H1 (cell line): ENCODE data around the gene ANKRD13B. TPM values are rescaled to one million over a fixed set of nuclear protein-coding genes. Genes with fewer than 3 reads are reported as not detected.

Source experiments
- CTCF ChIA-PET: fragments of 300-600 bp; sonication (Branson Sonifier 250); formaldehyde crosslinking; loops from one replicate; lab custom pipeline; 2021; ENCODE audit not compliant: partially characterized antibody; lab: Charles Lee
- POLR2A ChIA-PET: fragments of 300-600 bp; sonication (Branson Sonifier 250); formaldehyde crosslinking; loops from one replicate; lab custom pipeline; 2021; ENCODE audit warnings: inconsistent platforms; ENCODE audit not compliant: partially characterized antibody; lab: Charles Lee
- DNase-seq, 2 experiments: peaks; one replicate each; pipeline versions ENCODE4 v3.0.0 to v3.0.0-alpha.2; 2010 to 2022; ENCODE audit warnings: low spot score in 2 of 2, low read depth in 1 of 2, mixed read lengths in 1 of 2
- FAIRE-seq: peaks from 2 replicates; lab custom pipeline; 2011; peaks lifted over from hg19 to GRCh38; lab: Jason Lieb, UNC
- H2AFZ ChIP-seq: 2 replicates; pipeline ENCODE4 v1.8.1; 2012; ENCODE audit warnings: low read length, inconsistent platforms
- H2AK5ac ChIP-seq: 2 replicates; pipeline ENCODE4 v1.6.1; 2013; ENCODE audit warnings: low read depth, low read length
- H2BK120ac ChIP-seq: replicated peaks from 2 replicates; pipeline ENCODE3; 2013; ENCODE audit warnings: low read depth, low read length, inconsistent platforms
- H2BK12ac ChIP-seq: 2 replicates; pipeline ENCODE4 v1.6.1; 2013; ENCODE audit warnings: low read depth, low read length
- H2BK15ac ChIP-seq: 2 replicates; pipeline ENCODE4 v1.6.1; 2013; ENCODE audit warnings: low read length
- H2BK20ac ChIP-seq: 2 replicates; pipeline ENCODE4 v1.6.1; 2013; ENCODE audit warnings: low read length
- H2BK5ac ChIP-seq: 2 replicates; pipeline ENCODE4 v1.6.1; 2013; ENCODE audit warnings: low read depth, low read length
- H3K14ac ChIP-seq: 2 replicates; pipeline ENCODE4 v1.6.1; 2013; ENCODE audit warnings: inconsistent platforms; ENCODE audit not compliant: insufficient read length
- H3K18ac ChIP-seq: 2 replicates; pipeline ENCODE4 v1.6.1; 2013; ENCODE audit warnings: low read length; ENCODE audit errors: extremely low read depth
- H3K23ac ChIP-seq: 2 replicates; pipeline ENCODE4 v1.6.1; 2013; ENCODE audit warnings: inconsistent platforms; ENCODE audit not compliant: insufficient read length
- H3K23me2 ChIP-seq: 2 replicates; pipeline ENCODE4 v1.6.1; 2013; ENCODE audit warnings: low read depth, low read length
- H3K27ac ChIP-seq: 2 replicates; pipeline ENCODE4 v1.6.1; 2011; ENCODE audit warnings: low read depth, low read length, inconsistent platforms
- H3K27me3 ChIP-seq, 4 experiments: replicated peaks in 1 of 4; 1 replicate in 1 of 4; 2 replicates in 3 of 4; pipeline versions ENCODE4 v1.6.1 to v1.8.1; 2011 to 2013; ENCODE audit warnings: low read length in 3 of 4, mild to moderate bottlenecking in 3 of 4, inconsistent platforms in 2 of 4, mixed read lengths in 2 of 4, moderate library complexity in 1 of 4; ENCODE audit not compliant: control insufficient read depth in 3 of 4, insufficient read depth in 3 of 4; ENCODE audit errors: extremely low read depth in 1 of 4
- H3K36me3 ChIP-seq, 4 experiments: 2 replicates each; pipeline versions ENCODE4 v1.6.1 to v1.8.1; 2011 to 2013; ENCODE audit warnings: mild to moderate bottlenecking in 4 of 4, low read length in 3 of 4, moderate library complexity in 2 of 4, control low read depth in 1 of 4, inconsistent platforms in 1 of 4; ENCODE audit not compliant: insufficient read depth in 4 of 4, control insufficient read depth in 2 of 4
- H3K4ac ChIP-seq: replicated peaks from 2 replicates; pipeline ENCODE3; 2013; ENCODE audit warnings: low read length, low read depth, mixed read lengths, inconsistent platforms; ENCODE audit not compliant: insufficient read length
- H3K4me1 ChIP-seq, 4 experiments: replicated peaks in 1 of 4; 1 replicate in 1 of 4; 2 replicates in 3 of 4; pipeline versions ENCODE4 v1.6.1 to v1.8.1; 2011 to 2013; ENCODE audit warnings: low read length in 3 of 4, inconsistent platforms in 2 of 4, mixed read lengths in 1 of 4; ENCODE audit not compliant: insufficient read depth in 4 of 4, control insufficient read depth in 3 of 4
- H3K4me2 ChIP-seq, 2 experiments: 2 replicates each; pipeline versions ENCODE4 v1.6.1 to v1.8.1; 2011 to 2013; ENCODE audit warnings: low read depth in 2 of 2, low read length in 2 of 2, control low read depth in 1 of 2, inconsistent platforms in 1 of 2, mild to moderate bottlenecking in 1 of 2; ENCODE audit not compliant: insufficient read depth in 1 of 2
- H3K4me3 ChIP-seq, 4 experiments: fragments of 200-600, 300-600 bp in 1 of 4; sonication (generic), shearing (Covaris generic), sonication (Bioruptor Twin) in 1 of 4; 2 replicates each; pipeline versions ENCODE4 v1.5.1 to v1.8.1; 2011 to 2016; ENCODE audit warnings: low read length in 4 of 4, low read depth in 3 of 4, control low read depth in 2 of 4, inconsistent platforms in 2 of 4, mild to moderate bottlenecking in 2 of 4, mixed read lengths in 1 of 4, moderate library complexity in 1 of 4; ENCODE audit not compliant: insufficient read depth in 2 of 4; ENCODE audit errors: extremely low read depth in 1 of 4
- H3K56ac ChIP-seq: replicated peaks from 2 replicates; pipeline ENCODE3; 2013; ENCODE audit warnings: low read depth, mild to moderate bottlenecking, mixed read lengths, low read length, inconsistent platforms; ENCODE audit not compliant: insufficient read length
- H3K79me1 ChIP-seq: 2 replicates; pipeline ENCODE4 v1.6.1; 2013; ENCODE audit warnings: low read depth, low read length, control low read depth
- H3K79me2 ChIP-seq, 2 experiments: 2 replicates each; pipeline versions ENCODE4 v1.6.1 to v1.8.1; 2012 to 2013; ENCODE audit warnings: low read length in 2 of 2, mild to moderate bottlenecking in 2 of 2, inconsistent platforms in 1 of 2; ENCODE audit not compliant: insufficient read depth in 2 of 2, control insufficient read depth in 1 of 2
- H3K9ac ChIP-seq, 4 experiments: replicated peaks in 1 of 4; 1 replicate in 1 of 4; 2 replicates in 3 of 4; pipeline versions ENCODE4 v1.6.1 to v1.8.1; 2011 to 2013; ENCODE audit warnings: low read depth in 3 of 4, low read length in 3 of 4, control low read depth in 2 of 4, mild to moderate bottlenecking in 2 of 4, moderate library complexity in 2 of 4, inconsistent platforms in 1 of 4; ENCODE audit errors: extremely low read depth in 1 of 4
- H3K9me3 ChIP-seq, 2 experiments: 2 replicates each; pipeline versions ENCODE4 v1.6.1 to v1.8.1; 2012 to 2013; ENCODE audit warnings: mild to moderate bottlenecking in 2 of 2, moderate library complexity in 2 of 2, control low read depth in 1 of 2, inconsistent platforms in 1 of 2, low read depth in 1 of 2, low read length in 1 of 2, mixed read lengths in 1 of 2; ENCODE audit not compliant: insufficient read depth in 2 of 2
- H4K20me1 ChIP-seq, 2 experiments: replicated peaks in 1 of 2; 2 replicates each; pipeline versions ENCODE3 to v1.8.1; 2011 to 2013; ENCODE audit warnings: inconsistent platforms in 2 of 2, low read length in 2 of 2, mild to moderate bottlenecking in 1 of 2; ENCODE audit not compliant: insufficient read depth in 2 of 2, control insufficient read depth in 1 of 2
- H4K5ac ChIP-seq: 2 replicates; pipeline ENCODE4 v1.6.1; 2013; ENCODE audit warnings: low read length, low read depth, mixed read lengths, inconsistent platforms; ENCODE audit not compliant: insufficient read length
- H4K8ac ChIP-seq: 2 replicates; pipeline ENCODE4 v1.8.0; 2013; ENCODE audit warnings: mild to moderate bottlenecking, moderate library complexity, low read length, inconsistent platforms; ENCODE audit not compliant: insufficient read depth; ENCODE audit errors: extremely low read depth
- H4K91ac ChIP-seq: replicated peaks from 2 replicates; pipeline ENCODE3; 2013; ENCODE audit warnings: low read length, mixed read lengths, inconsistent platforms; ENCODE audit not compliant: insufficient read length
- ATF3 ChIP-seq: IDR thresholded peaks from 2 replicates; pipeline ENCODE4 v1.6.1; 2011; ENCODE audit warnings: low read depth, mild to moderate bottlenecking, low read length; ENCODE audit not compliant: insufficient read depth
- HDAC2 ChIP-seq, 2 experiments: fragments of 300-600 bp in 1 of 2; sonication (generic) in 1 of 2; IDR thresholded peaks; 2 replicates each; pipeline ENCODE4 v1.6.1; 2011 to 2012; ENCODE audit warnings: low read depth in 2 of 2, low read length in 2 of 2, mild to moderate bottlenecking in 2 of 2, moderate library complexity in 2 of 2, borderline replicate concordance in 1 of 2, inconsistent platforms in 1 of 2
- JUN ChIP-seq: IDR thresholded peaks from 2 replicates; pipeline ENCODE4 v1.6.1; 2011; ENCODE audit warnings: low read depth, mild to moderate bottlenecking, improper control_type of control experiment, low read length
- KDM5A ChIP-seq: fragments of 200-600 bp; IDR thresholded peaks from 2 replicates; pipeline ENCODE4 v1.7.1; 2012; ENCODE audit warnings: mild to moderate bottlenecking, low read length, inconsistent platforms, mixed read lengths
- POLR2AphosphoS5 ChIP-seq: IDR thresholded peaks from 2 replicates; pipeline ENCODE4 v1.6.1; 2011; ENCODE audit warnings: low read depth, low read length
- POU5F1 ChIP-seq: IDR thresholded peaks from 2 replicates; pipeline ENCODE4 v1.6.1; 2011; ENCODE audit warnings: low read depth, mild to moderate bottlenecking, low read length, moderate library complexity
- WGBS, 2 experiments: shearing (Covaris generic) in 1 of 2; methylation state at CpG; one replicate each; pipeline versions ENCODE4 v1.1.6 to v1.1.7; 2013 to 2015; ENCODE audit warnings: low lambda C conversion rate in 2 of 2, mixed read lengths in 2 of 2, inconsistent platforms in 1 of 2, low coverage in 1 of 2, missing lambda C conversion rate in 1 of 2; ENCODE audit not compliant: insufficient replicate concordance in 2 of 2, insufficient coverage in 1 of 2, insufficient read length in 1 of 2; ENCODE audit errors: extremely low coverage in 1 of 2, missing lambda C conversion rate in 1 of 2; 5-methylcytosine and 5-hydroxymethylcytosine counted together
- polyA plus RNA-seq, 7 experiments: library from polyadenylated mRNA; depleted of rRNA in 3 of 7; stranded (reverse) in 5 of 7; unstranded in 2 of 7; fragments of >200 nt in 5 of 7; fragments of 200-250 nt in 2 of 7; gene quantifications; 1 replicate in 5 of 7; 2 replicates in 1 of 7; 4 replicates in 1 of 7; pipeline versions ENCODE4 v1.2.1 to v1.2.3, GENCODE V29; 2011 to 2013; ENCODE audit warnings: missing spikeins in 2 of 7, mixed read lengths in 2 of 7
- total RNA-seq: library from RNA; stranded (reverse); fragmentation: NEBNext Ultra II Directional; extraction: Animal tissue kit (Norgen Biotek cat#: 25700); gene quantifications from 2 replicates; pipeline ENCODE4 v1.2.1, GENCODE V29; 2021

ANKRD13B gene
- total and polyA plus RNA-seq, 2 of the 8 experiments (the other 6 are each of a cell fraction or from before 2014, with no cell fraction given), result 16.4 to 48.5 TPM

DNA sequence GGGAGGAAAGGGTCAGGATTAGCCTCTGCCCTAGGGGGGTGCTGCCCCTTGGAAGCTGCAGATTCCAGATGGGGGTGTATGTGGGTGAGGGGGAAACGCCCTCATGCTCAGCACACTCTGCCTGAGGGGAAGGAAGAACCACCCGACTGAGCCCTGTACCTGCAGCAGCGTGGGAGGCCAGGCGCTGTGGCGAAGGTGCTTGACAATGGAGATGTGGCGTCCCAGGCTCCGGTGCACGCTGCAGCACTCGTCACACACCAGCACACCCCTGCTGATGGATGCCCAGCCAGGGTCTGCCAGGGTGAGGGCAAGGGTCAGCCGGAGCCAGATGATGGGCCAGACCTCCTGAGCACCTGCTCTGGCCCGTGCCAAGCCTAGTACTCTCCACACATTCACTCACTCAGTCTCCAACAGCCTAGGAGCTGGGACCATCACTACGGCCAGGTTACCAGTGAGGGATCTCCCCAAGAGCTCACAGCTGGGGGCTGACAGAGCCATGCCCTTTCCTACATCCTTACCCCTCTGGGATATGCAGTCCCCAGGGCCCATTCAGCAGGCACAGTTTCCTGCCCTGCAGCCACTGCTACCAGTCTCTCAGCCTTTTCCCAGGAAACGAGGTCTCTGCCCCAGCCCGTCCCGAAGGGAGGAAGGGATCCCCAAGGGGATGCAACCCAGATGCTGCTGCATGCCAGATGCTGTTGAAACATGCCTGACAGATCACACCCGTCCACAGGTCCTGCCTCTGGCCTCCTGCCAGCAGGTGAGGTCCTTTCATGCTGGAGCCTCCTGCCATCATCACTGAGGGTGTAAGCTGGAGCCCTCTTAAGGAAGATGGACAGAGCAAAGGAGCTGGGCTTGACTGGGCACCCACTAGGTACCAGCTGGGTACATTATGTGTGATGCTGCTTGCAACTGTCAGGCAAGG lies 9.3 kb upstream of the ANKRD13B start:
- H3K4me2 ChIP-seq, result 0 out of 4 replicates have a peak overlapping the region, but pooled peaks of 1 of the 2 experiments have one; percentile 2
- FAIRE-seq (no peak), DNase-seq (no peak)
- POLR2A ChIA-PET, result interaction anchor here (1.0 to 5.1 kb wide), 2 partner anchors 8 to 9 kb away, joined by 3 to 19 read pairs; partner anchors contain the start of gene ANKRD13B
- TF ChIP-seq JUN (no peak), POU5F1 (no peak), KDM5A (no peak), POLR2AphosphoS5 (no peak), ATF3 (no peak), HDAC2 (IDR thresholded peaks at IDR 0.05; ENCODE audit: borderline replicate concordance in 1 of 2, low read depth in 2 of 2, low read length in 2 of 2) (no peak)
- peaks cover 0 to 6% (median 4%) of the 10 kb centered on the region in 4 experiments; a peak in 2 of 8 replicates for H3K36me3 ChIP-seq
- no peak overlapping the region for H2AFZ ChIP-seq
- H3K27me3 ChIP-seq, result no peaks in the 10 kb centered on the region
- H3K79me2 ChIP-seq, result peaks cover 0 to 39% of the 10 kb centered on the region in 2 experiments; a peak in 2 of 4 replicates
- peaks cover 7 to 24% (median 19%) of the 10 kb centered on the region in 4 experiments for H3K4me1 ChIP-seq
- H2AK5ac ChIP-seq, result 0 out of 2 replicates have a peak overlapping the region, but pooled peaks have one; percentile 26
- no peak overlapping the region for H3K27ac ChIP-seq
- H2BK120ac ChIP-seq, result no peak overlapping the region
- H2BK5ac ChIP-seq, result peak overlapping the region; percentile 8; the same call in 1 of the 2 replicates
- H3K23me2 ChIP-seq, result peaks cover 4% of the 10 kb centered on the region; the same call in 1 of the 2 replicates
- no peak overlapping the region for H3K4ac ChIP-seq
- peak overlapping the region; percentile 50; the same call in 1 of the 2 replicates for H2BK12ac ChIP-seq
- no peak overlapping the region for H3K18ac ChIP-seq
- H3K14ac ChIP-seq, result no peak overlapping the region
- H2BK15ac ChIP-seq, result 0 out of 2 replicates have a peak overlapping the region, but pooled peaks have one; percentile 7
- H4K91ac ChIP-seq, result peak overlapping the region; percentile 2
- peaks cover 19% of the 10 kb centered on the region for H3K79me1 ChIP-seq
- WGBS, 2 experiments, result 88% methylated on average over 14 of the region's 16 CpGs; no CpG with 5 or more reads in 1 of the 2 experiments
- H4K5ac ChIP-seq, result no peak overlapping the region
- no peaks in the 10 kb centered on the region for H3K9me3 ChIP-seq
- CTCF ChIA-PET, result interaction anchor here (4.1 to 15.3 kb wide), 4 partner anchors 9 to 36 kb away, joined by 19 to 193 read pairs (median 126); partner anchors contain the start of genes ABHD15, ANKRD13B, CORO6 and TP53I13
- no peak overlapping the region for H3K9ac ChIP-seq
- peaks cover 12 to 35% of the 10 kb centered on the region in 2 experiments for H4K20me1 ChIP-seq
- H4K8ac ChIP-seq, result no peak overlapping the region; the same call in 1 of the 2 replicates
- H2BK20ac ChIP-seq, result no peak overlapping the region; the same call in 1 of the 2 replicates
- H3K23ac ChIP-seq, result no peak overlapping the region
- H3K4me3 ChIP-seq, result no peak overlapping the region
- H3K56ac ChIP-seq, result no peak overlapping the region
